SU-DHL-6 (cell line): ENCODE data around the gene CPA4.

Experiments
- CTCF ChIP-seq: fragments of 200-600 bp; sonication (generic); IDR thresholded peaks from one replicate; pipeline ENCODE4 v1.5.1; 2017; ENCODE audit warnings: antibody characterized with exemption, mild to moderate bottlenecking, low read length, moderate library complexity; ENCODE audit not compliant: insufficient read depth, poor library complexity, severe bottlenecking
- EZH2phosphoT487 ChIP-seq: fragments of 200-600 bp; sonication (generic), shearing (Covaris generic); conservative IDR thresholded peaks from 2 replicates; pipeline ENCODE4 v1.6.1; 2018; ENCODE audit warnings: mild to moderate bottlenecking, antibody characterized with exemption, low read length, moderate library complexity, mixed read lengths

GRCh38 chr7:130345136-130345535 is 52.2 kb downstream of the CPA4 start:
- TF ChIP-seq CTCF (no peak), EZH2phosphoT487 (no peak)
